CD4-positive, CD25-positive, alpha-beta regulatory T cell (primary cell): Measurements from ENCODE around the gene TPPP2. TPM values are rescaled to one million over a fixed set of nuclear protein-coding genes. Genes with fewer than 3 reads are reported as not detected.
A peak's percentile ranks its signal among the peaks of the same experiment; 100 is the strongest.

Source experiments
- ATAC-seq, 2 donors: fragments of 150-1000 bp; cut with Tn5 transposase; one replicate each; pipeline ENCODE4 v1.10.0; 2021; ENCODE audit warnings: low read depth in 2 of 2, moderate number of reproducible peaks in 2 of 2, moderate library complexity in 1 of 2
- DNase-seq, 3 donors: peaks; one replicate each; pipeline versions ENCODE4 v3.0.0 to v3.0.0-alpha.2; 2012 to 2022; ENCODE audit warnings: mixed read lengths in 1 of 3
- H3K27ac ChIP-seq: one replicate; pipeline ENCODE4 v1.7.0; 2013; ENCODE audit warnings: mild to moderate bottlenecking, low read length; ENCODE audit not compliant: insufficient read depth, poor library complexity, severe bottlenecking
- H3K27me3 ChIP-seq: one replicate; pipeline ENCODE4 v1.7.0; 2013; ENCODE audit warnings: low read length; ENCODE audit not compliant: control insufficient read depth, insufficient read depth
- H3K36me3 ChIP-seq: one replicate; pipeline ENCODE4 v1.7.0; 2013; ENCODE audit warnings: mild to moderate bottlenecking, low read length, moderate library complexity; ENCODE audit not compliant: control insufficient read depth, insufficient read depth
- H3K4me1 ChIP-seq: 2 replicates; pipeline ENCODE4 v1.7.0; 2013; ENCODE audit warnings: mild to moderate bottlenecking, low read length; ENCODE audit not compliant: insufficient read depth, control insufficient read depth, poor library complexity, severe bottlenecking
- H3K4me3 ChIP-seq: one replicate; pipeline ENCODE4 v1.7.0; 2013; ENCODE audit warnings: low read depth, mild to moderate bottlenecking, low read length, moderate library complexity
- H3K9me3 ChIP-seq, 2 experiments: 1 replicate in 1 of 2; 2 replicates in 1 of 2; pipeline ENCODE4 v1.7.0; 2013; ENCODE audit warnings: low read length in 2 of 2, mild to moderate bottlenecking in 1 of 2, moderate library complexity in 1 of 2; ENCODE audit not compliant: control insufficient read depth in 2 of 2
- H3K27ac Mint-ChIP-seq, 3 donors: one replicate each; pipeline ENCODE4 v1.8.0; 2020 to 2022; ENCODE audit warnings: mild to moderate bottlenecking in 3 of 3, mixed read lengths in 3 of 3, moderate library complexity in 2 of 3
- H3K27me3 Mint-ChIP-seq: one replicate; pipeline ENCODE4 v1.8.0; 2022; ENCODE audit warnings: mild to moderate bottlenecking, mixed read lengths
- H3K36me3 Mint-ChIP-seq: one replicate; pipeline ENCODE4 v1.8.0; 2020; ENCODE audit warnings: mixed read lengths
- H3K4me1 Mint-ChIP-seq, 4 donors: one replicate each; pipeline ENCODE4 v1.8.0; 2020 to 2022; ENCODE audit warnings: mixed read lengths in 4 of 4, mild to moderate bottlenecking in 1 of 4
- H3K4me3 Mint-ChIP-seq, 4 donors: one replicate each; pipeline ENCODE4 v1.8.0; 2020 to 2022; ENCODE audit warnings: mild to moderate bottlenecking in 4 of 4, mixed read lengths in 4 of 4, moderate library complexity in 3 of 4
- H3K9me3 Mint-ChIP-seq, 7 donors: one replicate each; pipeline ENCODE4 v1.8.0; 2020 to 2022; ENCODE audit warnings: mixed read lengths in 7 of 7, mild to moderate bottlenecking in 3 of 7, moderate library complexity in 2 of 7
- polyA plus RNA-seq, 4 donors: library from polyadenylated mRNA; unstranded; fragments of 300-500 nt; fragmentation: Illumina TruSeq; gene quantifications; one replicate each; pipeline ENCODE4 v1.2.3, GENCODE V29; 2021
- total RNA-seq: library from RNA; stranded (reverse); gene quantifications from one replicate; pipeline ENCODE4 v1.2.3, GENCODE V29; 2022

The TPPP2 gene
- total and polyA plus RNA-seq, 5 donors from 2014 or later, result not detected

DNA sequence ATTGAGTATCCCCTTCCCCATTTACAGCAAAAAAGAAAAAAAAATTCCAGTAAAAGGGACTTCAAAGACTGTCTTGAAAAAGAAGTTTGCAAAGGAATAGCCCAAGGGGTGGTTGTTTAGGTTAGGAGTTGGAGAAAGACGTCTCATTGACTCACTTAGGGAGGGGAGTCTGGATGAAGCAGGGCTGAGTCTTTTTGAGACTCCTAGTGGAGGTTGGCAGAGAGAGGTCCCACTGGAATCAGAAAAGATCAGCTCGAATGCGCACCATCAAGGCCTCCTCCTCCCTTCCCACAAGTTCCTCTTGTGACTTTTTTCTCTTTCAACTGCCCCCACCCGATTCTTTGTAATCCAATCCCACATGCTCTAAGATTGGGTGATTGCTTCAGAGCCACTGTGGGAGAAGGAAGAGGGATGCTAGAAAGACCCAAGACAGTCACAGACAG is 42.0 kb downstream of the TPPP2 start:
- peaks cover 34% of the 10 kb centered on the region for H3K4me1 ChIP-seq
- Mint-ChIP-seq H3K9me3 (peaks cover 0 to 3% (median 0%) of the 10 kb centered on the region in 7 donors), H3K4me3 (peak overlapping the region; percentile 57 to 88 (median 86)), H3K4me1 (peaks cover 0 to 37% (median 20%) of the 10 kb centered on the region in 4 donors), H3K27me3 (peaks cover 64% of the 10 kb centered on the region), H3K36me3 (peaks cover 4% of the 10 kb centered on the region), H3K27ac (no peak overlapping the region)
- H3K27ac ChIP-seq, result no peak overlapping the region
- no peaks in the 10 kb centered on the region for H3K9me3 ChIP-seq
- H3K36me3 ChIP-seq, result no peaks in the 10 kb centered on the region
- peaks cover 30% of the 10 kb centered on the region for H3K27me3 ChIP-seq
- ATAC-seq (no peak), DNase-seq (no peak)
- H3K4me3 ChIP-seq, result no peak overlapping the region

DNA sequence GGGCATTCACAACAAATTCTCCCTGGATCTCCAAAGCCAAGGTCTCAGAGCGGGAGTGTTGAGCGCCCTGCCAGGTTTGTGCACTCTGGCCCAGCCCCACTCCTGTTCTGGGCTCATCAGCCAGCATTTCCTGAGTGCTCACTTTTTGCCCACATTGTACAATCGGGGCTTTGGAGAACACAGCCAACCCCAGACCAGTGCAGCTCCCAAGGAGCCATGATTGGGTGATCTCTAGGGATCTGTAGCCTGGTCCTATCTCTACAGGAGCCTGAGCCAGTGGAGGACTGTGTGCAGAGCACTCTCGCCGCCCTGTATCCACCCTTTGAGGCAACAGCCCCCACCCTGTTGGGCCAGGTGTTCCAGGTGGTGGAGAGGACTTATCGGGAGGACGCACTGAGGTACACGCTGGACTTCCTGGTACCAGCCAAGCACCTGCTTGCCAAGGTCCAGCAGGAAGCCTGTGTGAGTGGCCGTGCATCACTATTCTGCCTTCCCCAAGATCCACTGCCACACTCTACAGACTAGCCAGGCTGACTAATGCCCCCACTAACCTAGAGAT is 42.8 kb downstream of the TPPP2 start:
- Mint-ChIP-seq H3K27me3 (peaks cover 56% of the 10 kb centered on the region), H3K9me3 (peaks cover 0 to 3% (median 0%) of the 10 kb centered on the region in 7 donors), H3K36me3 (peaks cover 4% of the 10 kb centered on the region), H3K4me3 (peak overlapping the region in 2 of 4 donors; percentile 57 to 76), H3K4me1 (peaks cover 0 to 35% (median 20%) of the 10 kb centered on the region in 4 donors), H3K27ac (peak overlapping the region in 1 of 3 donors; percentile 14)
- H3K27ac ChIP-seq, result no peak overlapping the region
- H3K9me3 ChIP-seq, result no peaks in the 10 kb centered on the region
- H3K4me3 ChIP-seq, result no peak overlapping the region
- H3K36me3 ChIP-seq, result no peaks in the 10 kb centered on the region
- H3K4me1 ChIP-seq, result peaks cover 34% of the 10 kb centered on the region
- DNase-seq, result no peak
- peaks cover 23% of the 10 kb centered on the region for H3K27me3 ChIP-seq
- no peak for ATAC-seq

DNA sequence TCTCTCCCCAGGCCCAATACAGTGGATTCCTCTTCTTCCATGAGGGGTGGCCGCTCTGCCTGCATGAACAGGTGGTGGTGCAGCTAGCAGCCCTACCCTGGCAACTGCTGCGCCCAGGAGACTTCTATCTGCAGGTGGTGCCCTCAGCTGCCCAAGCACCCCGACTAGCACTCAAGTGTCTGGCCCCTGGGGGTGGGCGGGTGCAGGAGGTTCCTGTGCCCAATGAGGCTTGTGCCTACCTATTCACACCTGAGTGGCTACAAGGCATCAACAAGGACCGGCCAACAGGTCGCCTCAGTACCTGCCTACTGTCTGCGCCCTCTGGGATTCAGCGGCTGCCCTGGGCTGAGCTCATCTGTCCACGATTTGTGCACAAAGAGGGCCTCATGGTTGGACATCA is 43.9 kb downstream of the TPPP2 start:
- Mint-ChIP-seq H3K27me3 (peaks cover 49% of the 10 kb centered on the region), H3K9me3 (peaks cover 0 to 3% (median 0%) of the 10 kb centered on the region in 7 donors), H3K4me1 (peaks cover 0 to 28% (median 14%) of the 10 kb centered on the region in 4 donors), H3K4me3 (no peak overlapping the region), H3K27ac (no peak overlapping the region), H3K36me3 (peaks cover 4% of the 10 kb centered on the region)
- ATAC-seq (no peak), DNase-seq (no peak)
- peaks cover 28% of the 10 kb centered on the region for H3K4me1 ChIP-seq
- H3K27ac ChIP-seq, result no peak overlapping the region
- no peaks in the 10 kb centered on the region for H3K9me3 ChIP-seq
- H3K36me3 ChIP-seq, result no peaks in the 10 kb centered on the region
- peaks cover 20% of the 10 kb centered on the region for H3K27me3 ChIP-seq
- no peak overlapping the region for H3K4me3 ChIP-seq

DNA sequence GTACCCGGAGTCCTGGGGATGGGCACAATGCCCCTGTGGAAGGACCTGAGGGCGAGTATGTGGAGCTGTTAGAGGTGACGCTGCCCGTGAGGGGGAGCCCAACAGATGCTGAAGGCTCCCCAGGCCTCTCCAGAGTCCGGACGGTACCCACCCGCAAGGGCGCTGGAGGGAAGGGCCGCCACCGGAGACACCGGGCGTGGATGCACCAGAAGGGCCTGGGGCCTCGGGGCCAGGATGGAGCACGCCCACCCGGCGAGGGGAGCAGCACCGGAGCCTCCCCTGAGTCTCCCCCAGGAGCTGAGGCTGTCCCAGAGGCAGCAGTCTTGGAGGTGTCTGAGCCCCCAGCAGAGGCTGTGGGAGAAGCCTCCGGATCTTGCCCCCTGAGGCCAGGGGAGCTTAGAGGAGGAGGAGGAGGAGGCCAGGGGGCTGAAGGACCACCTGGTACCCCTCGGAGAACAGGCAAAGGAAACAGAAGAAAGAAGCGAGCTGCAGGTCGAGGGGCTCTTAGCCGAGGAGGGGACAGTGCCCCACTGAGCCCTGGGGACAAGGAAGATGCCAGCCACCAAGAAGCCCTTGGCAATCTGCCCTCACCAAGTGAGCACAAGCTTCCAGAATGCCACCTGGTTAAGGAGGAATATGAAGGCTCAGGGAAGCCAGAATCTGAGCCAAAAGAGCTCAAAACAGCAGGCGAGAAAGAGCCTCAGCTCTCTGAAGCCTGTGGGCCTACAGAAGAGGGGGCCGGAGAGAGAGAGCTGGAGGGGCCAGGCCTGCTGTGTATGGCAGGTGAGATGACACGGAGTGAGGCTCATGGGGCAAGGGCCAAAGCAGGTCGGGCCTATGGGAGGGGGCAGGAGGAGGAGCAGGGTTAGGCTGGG is 44.6 kb downstream of the TPPP2 start:
- Mint-ChIP-seq H3K9me3 (peaks cover 0 to 3% (median 0%) of the 10 kb centered on the region in 7 donors), H3K27ac (peak overlapping the region in 1 of 3 donors; percentile 26), H3K4me3 (no peak overlapping the region), H3K36me3 (peaks cover 4% of the 10 kb centered on the region), H3K4me1 (peaks cover 0 to 21% (median 10%) of the 10 kb centered on the region in 4 donors), H3K27me3 (peaks cover 42% of the 10 kb centered on the region)
- Histone ChIP-seq H3K27me3 (peaks cover 17% of the 10 kb centered on the region), H3K4me1 (peaks cover 21% of the 10 kb centered on the region), H3K27ac (no peak overlapping the region), H3K36me3 (no peaks in the 10 kb centered on the region), H3K9me3 (no peaks in the 10 kb centered on the region), H3K4me3 (no peak overlapping the region)
- ATAC-seq (no peak), DNase-seq (no peak)

GRCh38 chr14:21075719-21076437 is 45.9 kb downstream of the TPPP2 start:
- Mint-ChIP-seq H3K36me3 (peaks cover 4% of the 10 kb centered on the region), H3K27ac (no peak overlapping the region), H3K4me1 (peaks cover 0 to 12% (median 8%) of the 10 kb centered on the region in 4 donors), H3K27me3 (peaks cover 32% of the 10 kb centered on the region), H3K9me3 (peaks cover 0 to 3% (median 0%) of the 10 kb centered on the region in 7 donors), H3K4me3 (no peak overlapping the region)
- Histone ChIP-seq H3K9me3 (no peaks in the 10 kb centered on the region), H3K27me3 (peaks cover 14% of the 10 kb centered on the region), H3K4me1 (peaks cover 9% of the 10 kb centered on the region), H3K27ac (no peak overlapping the region), H3K36me3 (no peaks in the 10 kb centered on the region), H3K4me3 (no peak overlapping the region)
- no peak for DNase-seq
- no peak for ATAC-seq

DNA sequence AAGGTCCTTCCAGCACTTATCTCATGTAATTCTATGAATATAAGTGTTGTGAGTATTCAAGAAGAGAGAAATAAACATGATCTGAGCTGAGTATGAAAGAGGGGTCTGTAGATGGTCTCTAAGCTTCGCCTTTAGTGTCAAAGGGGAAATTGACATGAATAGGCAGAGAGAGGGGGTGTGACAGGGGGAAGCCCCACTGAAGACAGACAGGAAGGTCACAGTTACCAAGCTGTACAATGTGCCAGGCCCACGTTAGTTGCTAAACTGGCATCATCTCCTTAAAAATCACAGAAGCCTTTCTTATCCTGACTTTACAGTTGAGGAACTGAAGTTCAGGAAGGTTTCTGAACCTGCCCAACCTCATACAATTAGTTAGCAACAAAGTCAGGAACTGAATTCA is 47.7 kb downstream of the TPPP2 start:
- no peak overlapping the region for H3K4me3 ChIP-seq
- Mint-ChIP-seq H3K4me3 (no peak overlapping the region), H3K9me3 (peaks cover 0 to 3% (median 0%) of the 10 kb centered on the region in 7 donors), H3K36me3 (peaks cover 4% of the 10 kb centered on the region), H3K27me3 (peaks cover 15% of the 10 kb centered on the region), H3K27ac (no peak overlapping the region), H3K4me1 (no peaks in the 10 kb centered on the region)
- ATAC-seq (no peak), DNase-seq (no peak)
- H3K27me3 ChIP-seq, result peaks cover 6% of the 10 kb centered on the region
- H3K9me3 ChIP-seq, result no peaks in the 10 kb centered on the region
- no peak overlapping the region for H3K27ac ChIP-seq
- no peaks in the 10 kb centered on the region for H3K36me3 ChIP-seq
- H3K4me1 ChIP-seq, result no peaks in the 10 kb centered on the region

DNA sequence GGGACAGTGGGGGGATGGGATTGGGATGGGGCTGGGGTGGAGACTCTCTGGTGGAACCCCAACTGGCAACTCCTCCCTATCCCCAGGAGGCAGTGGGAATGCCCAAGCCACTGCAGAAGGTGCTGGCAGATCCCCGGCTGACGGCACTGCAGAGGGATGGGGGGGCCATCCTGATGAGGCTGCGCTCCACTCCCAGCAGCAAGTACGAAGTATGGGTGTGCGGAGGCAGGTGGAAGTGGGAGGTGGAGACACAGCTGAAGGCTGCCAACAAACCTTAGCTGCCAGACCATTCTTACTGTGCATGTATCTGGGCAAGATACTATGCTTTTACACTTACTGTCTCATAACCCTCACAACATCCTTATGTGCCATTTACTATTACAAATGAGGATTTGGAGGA is 48.3 kb downstream of the TPPP2 start:
- H3K4me1 ChIP-seq, result no peaks in the 10 kb centered on the region
- peaks cover 12% of the 10 kb centered on the region for H3K27me3 Mint-ChIP-seq
- H3K9me3 Mint-ChIP-seq, result peaks cover 0 to under 1% (median 0%) of the 10 kb centered on the region in 7 donors
- ATAC-seq, result no peak
- no peak overlapping the region for H3K4me3 ChIP-seq
- no peak overlapping the region for H3K27ac ChIP-seq
- no peaks in the 10 kb centered on the region for H3K36me3 ChIP-seq
- H3K36me3 Mint-ChIP-seq, result peaks cover 2% of the 10 kb centered on the region
- no peak overlapping the region for H3K4me3 Mint-ChIP-seq
- H3K27ac Mint-ChIP-seq, result no peak overlapping the region
- H3K9me3 ChIP-seq, result no peaks in the 10 kb centered on the region
- peaks cover 3% of the 10 kb centered on the region for H3K27me3 ChIP-seq
- no peaks in the 10 kb centered on the region for H3K4me1 Mint-ChIP-seq
- no peak for DNase-seq
